ENCODE results near the gene KRTAP10-4. TPM values are rescaled to one million over a fixed set of nuclear protein-coding genes. Genes with fewer than 3 reads are reported as not detected.
"Not testable (repeated sequence)": the region's sequence is repeated elsewhere in the genome, so short reads cannot be mapped to it uniquely, and the experiment has no call there.

KRTAP10-4 gene
- total RNA-seq, 1 experiment from 2014 or later, result not detected

- H3K4me3 Mint-ChIP-seq (ENCODE audit: unreplicated experiment), result no peak overlapping the region
- intact Hi-C loops (cut with micrococcal nuclease), result no loop called here
- no peak for TF ChIP-seq CTCF (IDR thresholded peaks at IDR 0.05; ENCODE audit: unreplicated experiment)
- H3K27ac Mint-ChIP-seq (ENCODE audit: low read depth, unreplicated experiment), result no peak overlapping the region
- no peak for DNase-seq (ENCODE audit: unreplicated experiment)
- H3K4me1 Mint-ChIP-seq (ENCODE audit: insufficient read depth, unreplicated experiment), result no peaks in the 10 kb centered on the region
- peaks cover 11% of the 10 kb centered on the region for H3K9me3 Mint-ChIP-seq (ENCODE audit: unreplicated experiment)
- H3K36me3 Mint-ChIP-seq (ENCODE audit: insufficient read depth, unreplicated experiment), result no peaks in the 10 kb centered on the region
- BruUV-seq (replicated peaks), result no TSS peak
- H3K27me3 Mint-ChIP-seq (ENCODE audit: insufficient read depth, unreplicated experiment), result peaks cover 75% of the 10 kb centered on the region
- CTCF ChIA-PET, result no interaction called here
- POLR2A ChIA-PET, result interaction anchor here (0.6 kb wide), 1 partner anchor 243 kb away, joined by 3 read pairs; no protein-coding TSS in a partner anchor
These were observed 15.8 kb upstream of the KRTAP10-4 start for GRCh38 chr21:44557491-44558328.

- intact Hi-C loops (cut with micrococcal nuclease); POLR2A ChIA-PET; DNase-seq (ENCODE audit: unreplicated experiment); H3K27ac Mint-ChIP-seq (ENCODE audit: low read depth, unreplicated experiment); H3K36me3 Mint-ChIP-seq (ENCODE audit: insufficient read depth, unreplicated experiment); CTCF ChIA-PET; H3K4me3 Mint-ChIP-seq (ENCODE audit: unreplicated experiment); H3K4me1 Mint-ChIP-seq (ENCODE audit: insufficient read depth, unreplicated experiment); BruUV-seq (replicated peaks): not testable (repeated sequence)
- Mint-ChIP-seq H3K9me3 (ENCODE audit: unreplicated experiment) (peaks cover 11% of the 10 kb centered on the region), H3K27me3 (ENCODE audit: insufficient read depth, unreplicated experiment) (peaks cover 69% of the 10 kb centered on the region)
These were observed 15.2 kb upstream of the KRTAP10-4 start for GRCh38 chr21:44558329-44558675.

- H3K4me1 Mint-ChIP-seq (ENCODE audit: insufficient read depth, unreplicated experiment), result no peaks in the 10 kb centered on the region
- no peak within 1 kb of the TSS for H3K27ac Mint-ChIP-seq (ENCODE audit: low read depth, unreplicated experiment)
- ChIA-PET POLR2A (no interaction called here), CTCF (no interaction called here)
- intact Hi-C loops (cut with micrococcal nuclease), result no loop called here
- peaks cover 11% of the 10 kb centered on the region for H3K9me3 Mint-ChIP-seq (ENCODE audit: unreplicated experiment)
- peaks cover 65% of the 10 kb centered on the region for H3K27me3 Mint-ChIP-seq (ENCODE audit: insufficient read depth, unreplicated experiment)
- H3K4me3 Mint-ChIP-seq (ENCODE audit: unreplicated experiment), result no peak within 1 kb of the TSS
- BruUV-seq (replicated peaks), result no TSS peak
- no peak for DNase-seq (ENCODE audit: unreplicated experiment)
- no peaks in the 10 kb centered on the region for H3K36me3 Mint-ChIP-seq (ENCODE audit: insufficient read depth, unreplicated experiment)
- no peak for TF ChIP-seq CTCF (IDR thresholded peaks at IDR 0.05; ENCODE audit: unreplicated experiment)
These were observed 14.8 kb upstream of the KRTAP10-4 start, which contains the start of gene KRTAP10-3 for GRCh38 chr21:44558695-44559094. TSS of gene KRTAP10-3 (minus strand) at chr21:44558795. CDS start at chr21:44558715, 80 bp downstream.

- CTCF ChIA-PET, result interaction anchor here (0.6 kb wide), 1 partner anchor 598 kb away, joined by 3 read pairs; no protein-coding TSS in a partner anchor
- Mint-ChIP-seq H3K27ac (ENCODE audit: low read depth, unreplicated experiment) (no peak overlapping the region), H3K4me1 (ENCODE audit: insufficient read depth, unreplicated experiment) (no peaks in the 10 kb centered on the region), H3K27me3 (ENCODE audit: insufficient read depth, unreplicated experiment) (peaks cover 23% of the 10 kb centered on the region), H3K36me3 (ENCODE audit: insufficient read depth, unreplicated experiment) (no peaks in the 10 kb centered on the region), H3K9me3 (ENCODE audit: unreplicated experiment) (peaks cover 7% of the 10 kb centered on the region), H3K4me3 (ENCODE audit: unreplicated experiment) (no peak overlapping the region)
- DNase-seq (ENCODE audit: unreplicated experiment), result no peak
- POLR2A ChIA-PET, result no interaction called here
- intact Hi-C loops (cut with micrococcal nuclease), result no loop called here
- TF ChIP-seq CTCF (IDR thresholded peaks at IDR 0.05; ENCODE audit: unreplicated experiment), result no peak
- no TSS peak for BruUV-seq (replicated peaks)
These were observed 9.4 kb upstream of the KRTAP10-4 start for GRCh38 chr21:44564099-44564498.

Measured in MCF 10A (cell line).